ENCODE measurements around the gene HOXA7. TPM values are rescaled to one million over a fixed set of nuclear protein-coding genes. Genes with fewer than 3 reads are reported as not detected.

Gene HOXA7
- not detected in 2 replicates for total RNA-seq

DNA sequence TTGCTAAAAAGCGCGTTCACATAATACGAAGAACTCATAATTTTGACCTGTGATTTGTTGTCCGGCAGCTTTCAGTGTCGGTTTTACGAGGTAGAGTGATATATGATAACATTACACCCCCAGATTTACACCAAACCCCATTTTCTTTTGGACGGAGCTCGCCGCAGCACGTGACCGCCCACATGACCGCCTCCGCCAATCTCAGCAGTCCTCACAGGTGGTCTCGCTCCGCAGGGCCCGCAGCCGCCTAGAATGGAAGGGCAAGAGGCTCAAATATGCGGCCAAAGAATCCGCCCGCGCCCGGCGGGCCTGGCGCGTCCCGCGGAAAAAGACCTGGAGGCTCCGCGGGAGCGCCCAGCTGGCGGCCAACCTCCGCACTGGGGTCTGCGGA is at the start of gene HOXA7:
Gene HOXA7, minus strand, starts transcription at position 168 of the 391 bp plus-strand sequence. Its CDS starts 130 bp downstream, at position 38.

DNA sequence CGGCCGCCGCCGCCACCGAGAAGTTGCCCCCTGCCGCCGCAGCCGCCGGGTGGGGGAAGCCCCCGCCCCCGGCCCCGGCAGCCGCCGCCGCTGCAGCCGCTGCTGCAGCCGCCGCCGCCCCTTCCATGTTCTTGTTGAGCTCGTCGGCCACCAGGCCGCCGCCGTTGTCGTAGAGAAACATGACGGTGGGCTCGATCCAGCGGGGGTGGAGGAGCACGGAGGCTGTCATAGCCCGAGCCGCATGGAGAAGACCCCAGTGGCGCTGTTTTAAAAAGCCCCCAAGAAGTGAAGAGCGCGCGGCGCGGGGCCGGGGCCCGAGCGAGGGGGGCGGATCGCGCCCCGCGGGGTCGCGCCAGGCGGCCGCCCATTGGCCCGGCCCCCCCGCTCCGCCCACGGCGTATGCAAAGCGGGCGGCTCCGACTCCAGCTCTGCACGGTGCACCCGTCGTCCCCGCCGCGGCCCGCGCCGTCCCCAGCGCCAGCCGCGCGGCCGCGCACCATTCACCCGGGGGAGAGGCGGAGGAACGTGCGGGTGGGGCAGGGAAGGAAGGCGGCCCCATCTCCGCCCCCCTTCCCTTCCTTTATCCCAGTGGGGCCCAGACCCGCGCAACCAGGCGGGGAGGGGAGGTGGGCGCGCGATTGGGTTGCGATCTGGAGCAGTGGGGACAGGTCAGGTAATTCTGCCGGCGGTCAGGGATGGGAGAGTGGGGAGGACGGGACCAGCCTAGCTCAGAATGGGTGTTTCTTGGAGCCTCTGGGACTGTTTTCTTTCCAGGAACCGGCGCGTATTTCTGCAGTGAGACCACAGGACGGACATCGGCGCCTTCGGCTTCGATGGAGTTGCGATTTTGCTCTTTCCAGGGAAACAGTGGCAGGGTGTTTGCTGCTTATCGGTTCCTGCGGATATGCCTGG is 43.6 kb upstream of the HOXA7 start, which contains the start of gene HOXA13:
Gene HOXA13, minus strand, starts transcription at position 243 of the 912 bp plus-strand sequence. Its CDS starts 14 bp downstream, at position 229.

DNA sequence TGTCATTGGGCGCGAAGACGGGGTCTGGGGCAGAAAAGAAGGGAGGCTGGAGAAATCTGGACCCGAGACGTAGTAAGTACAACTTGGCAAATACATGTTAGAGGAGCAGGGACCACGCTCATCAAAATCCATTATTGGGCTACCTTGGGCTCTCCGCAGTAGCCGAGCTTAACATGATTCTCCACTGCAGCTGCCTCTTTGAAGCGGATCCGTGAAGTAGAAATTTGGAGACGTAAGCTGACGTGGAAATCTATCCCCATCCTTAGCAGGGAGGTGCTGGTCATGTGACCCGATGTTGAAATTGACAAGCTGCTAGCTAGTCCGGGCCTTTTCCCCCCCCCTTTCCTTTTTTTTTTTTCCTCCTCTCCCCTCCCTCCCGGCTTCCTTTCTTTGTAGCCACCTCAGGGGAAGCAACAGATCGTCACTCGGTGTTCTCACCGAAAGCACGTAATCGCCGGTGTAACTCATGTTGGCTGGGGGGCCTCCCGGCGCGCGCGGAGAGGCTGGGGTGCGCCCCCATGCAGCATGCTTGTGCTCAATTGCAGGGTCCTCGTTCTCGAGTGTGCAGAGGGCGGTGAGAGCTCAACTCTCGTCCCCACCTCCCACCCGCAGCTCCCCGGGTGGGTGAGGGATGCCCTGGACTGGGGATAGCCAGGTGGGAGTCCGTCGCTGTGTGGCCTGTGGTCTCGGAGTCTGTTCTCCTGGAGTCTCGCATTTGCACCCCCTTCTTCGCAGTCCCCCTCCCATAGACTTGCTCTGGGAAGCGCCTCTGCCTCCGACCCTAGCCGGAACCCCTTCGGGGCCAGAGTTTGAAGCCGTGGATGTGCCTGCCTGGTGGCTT is 28.8 kb upstream of the HOXA7 start, which contains the start of gene HOXA11:
Gene HOXA11, minus strand, starts transcription at position 220 of the 841 bp plus-strand sequence. Its CDS starts 88 bp downstream, at position 132.

GRCh38 chr7:27173956-27174873 is 17.7 kb upstream of the HOXA7 start, which contains the start of gene HOXA10:
TSS of gene HOXA10 (minus strand) at chr7:27174320. CDS start at chr7:27174306, 14 bp downstream.

DNA sequence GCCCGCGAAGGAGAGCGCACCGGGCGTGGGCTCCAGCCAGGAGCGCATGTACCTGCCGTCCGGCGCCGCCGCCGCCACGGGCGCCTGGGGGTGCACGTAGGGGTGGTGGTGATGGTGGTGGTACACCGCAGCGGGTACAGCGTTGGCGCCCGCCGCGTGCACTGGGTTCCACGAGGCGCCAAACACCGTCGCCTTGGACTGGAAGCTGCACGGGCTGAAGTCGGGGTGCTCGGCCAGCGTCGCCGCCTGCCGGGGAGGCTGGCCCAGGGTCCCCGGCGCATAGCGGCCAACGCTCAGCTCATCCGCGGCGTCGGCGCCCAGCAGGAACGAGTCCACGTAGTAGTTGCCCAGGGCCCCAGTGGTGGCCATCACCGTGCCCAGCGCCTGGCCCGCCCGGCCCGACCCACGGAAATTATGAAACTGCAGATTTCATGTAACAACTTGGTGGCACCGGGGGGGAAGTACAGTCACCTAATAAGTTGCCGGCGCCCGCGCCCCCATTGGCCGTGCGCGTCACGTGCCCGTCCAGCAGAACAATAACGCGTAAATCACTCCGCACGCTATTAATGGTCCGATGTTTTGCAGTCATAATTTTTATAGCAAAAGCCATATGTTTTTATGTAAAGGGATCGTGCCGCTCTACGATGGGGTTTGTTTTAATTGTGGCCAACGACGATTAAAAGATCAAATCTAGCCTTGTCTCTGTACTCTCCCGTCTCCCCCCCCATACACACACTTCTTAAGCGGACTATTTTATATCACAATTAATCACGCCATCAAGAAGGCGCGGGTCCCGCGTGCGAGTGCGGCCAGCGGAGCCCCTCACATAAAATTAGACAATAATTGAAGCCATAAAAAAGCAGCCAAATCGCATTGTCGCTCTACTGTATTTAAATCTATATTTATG is 8.9 kb upstream of the HOXA7 start, which contains the start of gene HOXA9:
Gene HOXA9, minus strand, starts transcription at position 449 of the 907 bp plus-strand sequence. Its CDS starts 80 bp downstream, at position 369.

GRCh38 chr7:27151931-27152815 is 4.3 kb downstream of the HOXA7 start, which contains the start of gene HOXA3:
TSS of gene HOXA3 (minus strand) at chr7:27152583. CDS start at chr7:27110640, 41,943 bp downstream.

DNA sequence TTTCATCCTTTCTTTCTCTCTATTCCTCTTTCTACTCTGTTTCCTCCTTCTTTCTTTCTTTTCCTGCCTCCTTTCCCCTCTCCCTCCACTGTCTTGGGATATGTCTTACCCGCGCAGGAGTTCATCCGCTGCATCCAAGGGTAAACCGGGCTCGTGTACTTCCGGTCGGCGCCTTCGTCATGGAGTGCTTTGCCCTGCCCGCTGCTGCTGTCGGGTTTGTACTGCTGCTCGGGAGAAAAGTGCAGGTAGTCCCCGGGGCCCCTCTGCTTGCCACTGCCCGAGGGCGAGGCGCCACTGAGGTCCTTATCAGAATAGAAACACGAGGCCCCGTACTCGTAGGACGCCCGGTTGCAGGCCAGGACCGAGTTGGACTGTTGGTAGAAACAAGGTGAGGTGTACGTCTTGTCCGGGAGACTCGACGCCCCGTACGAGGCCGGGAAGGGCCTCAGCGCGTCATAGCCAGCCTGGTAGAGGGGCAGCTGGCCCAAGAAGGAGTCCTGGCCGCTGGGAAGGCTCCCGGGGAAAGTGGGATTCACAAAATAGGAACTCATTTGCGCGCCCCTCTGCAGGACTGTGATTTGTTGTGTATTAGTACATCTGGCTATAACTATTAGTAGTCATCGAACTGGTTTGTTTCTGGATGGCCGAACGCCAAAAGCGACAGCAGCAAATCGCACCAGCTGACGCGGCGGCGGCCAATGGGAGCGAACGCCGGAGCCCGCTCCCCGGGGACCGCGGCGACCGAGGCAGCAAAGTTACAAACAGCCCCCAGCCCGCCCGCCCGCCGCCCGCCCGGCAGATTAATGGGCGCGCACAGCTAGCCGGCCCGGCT is 9.1 kb downstream of the HOXA7 start, which contains the start of gene HOXA6:
Gene HOXA6, minus strand, starts transcription at position 576 of the 832 bp plus-strand sequence. Its CDS starts 25 bp downstream, at position 551.

DNA sequence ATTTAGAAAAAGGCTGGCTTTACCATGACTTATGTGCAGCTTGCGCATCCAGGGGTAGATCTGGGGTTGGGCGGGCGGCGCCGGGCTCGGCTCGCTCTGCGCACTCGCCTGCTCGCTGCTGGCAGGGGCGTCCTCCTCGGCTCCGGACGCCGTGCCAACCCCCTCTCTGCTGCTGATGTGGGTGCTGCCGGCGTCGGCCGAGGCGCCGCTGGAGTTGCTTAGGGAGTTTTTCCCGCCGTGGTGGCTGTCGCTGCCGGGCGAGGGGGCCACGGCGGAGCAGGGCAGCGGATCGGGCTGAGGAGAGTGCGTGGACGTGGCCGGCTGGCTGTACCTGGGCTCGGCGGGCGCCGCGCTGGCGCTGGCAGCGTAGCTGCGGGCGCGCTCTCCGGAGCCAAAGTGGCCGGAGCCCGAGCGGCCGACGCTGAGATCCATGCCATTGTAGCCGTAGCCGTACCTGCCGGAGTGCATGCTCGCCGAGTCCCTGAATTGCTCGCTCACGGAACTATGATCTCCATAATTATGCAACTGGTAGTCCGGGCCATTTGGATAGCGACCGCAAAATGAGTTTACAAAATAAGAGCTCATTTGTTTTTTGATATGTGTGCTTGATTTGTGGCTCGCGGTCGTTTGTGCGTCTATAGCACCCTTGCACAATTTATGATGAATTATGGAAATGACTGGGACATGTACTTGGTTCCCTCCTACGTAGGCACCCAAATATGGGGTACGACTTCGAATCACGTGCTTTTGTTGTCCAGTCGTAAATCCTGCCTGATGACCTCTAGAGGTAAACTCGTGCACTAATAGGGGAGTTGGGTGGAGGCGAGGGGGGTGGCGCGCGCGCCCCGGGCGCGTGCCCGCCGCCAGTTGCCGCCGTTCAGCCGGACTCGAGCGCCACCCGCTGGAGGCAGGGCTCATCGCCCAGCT is 13.2 kb downstream of the HOXA7 start, which contains the start of gene HOXA5:
Gene HOXA5, minus strand, starts transcription at position 659 of the 927 bp plus-strand sequence. Its CDS starts 74 bp downstream, at position 585.

GRCh38 chr7:27130540-27131389 is 25.7 kb downstream of the HOXA7 start, which contains the start of gene HOXA4:
TSS of gene HOXA4 (minus strand) at chr7:27130757. CDS start at chr7:27130733, 24 bp downstream.

Other genes with a start within 250 kb of the HOXA7 start
- gene HOXA1, start 60.7 kb downstream of the HOXA7 start, total RNA-seq = 0.28 TPM in 1 of 2 replicates, not detected in the other
- not detected in 2 replicates for gene HOXA2, start 54.0 kb downstream of the HOXA7 start, total RNA-seq
- gene HOXA4, start 25.9 kb downstream of the HOXA7 start, total RNA-seq = not detected in 2 replicates
- not detected in 2 replicates for gene HOXA5, start 13.0 kb downstream of the HOXA7 start, total RNA-seq
- gene HOXA6, start 8.9 kb downstream of the HOXA7 start, total RNA-seq = not detected in 2 replicates
- not detected in 2 replicates for gene HOXA3, start 4.1 kb downstream of the HOXA7 start, total RNA-seq
- 0.21 TPM in 1 of 2 replicates, not detected in the other for gene HOXA9, start 8.9 kb upstream of the HOXA7 start, total RNA-seq
- not detected in 2 replicates for gene HOXA10, start 17.6 kb upstream of the HOXA7 start, total RNA-seq
- not detected in 2 replicates for gene HOXA11, start 28.6 kb upstream of the HOXA7 start, total RNA-seq
- gene HOXA13, start 43.4 kb upstream of the HOXA7 start, total RNA-seq = not detected in 2 replicates
- gene EVX1, start 86.1 kb upstream of the HOXA7 start, total RNA-seq = not detected in 2 replicates

All from airway epithelial cell (primary cell).